Hematopoietic multipotent progenitor cell treated with erythropoietin and hydrocortisone succinate and interleukin-3 and kit ligand, for 6 days (in vitro differentiated cells): ENCODE data around the gene MRI1.
"Not testable (repeated sequence)": the region's sequence is repeated elsewhere in the genome, so short reads cannot be mapped to it uniquely, and the experiment has no call there.

Experiments used
- DNase-seq: peaks from one replicate; pipeline ENCODE4 v3.0.0-alpha.2; 2015

MRI1 gene

GRCh38 chr19:13764101-13764807 is at the start of gene MRI1:
TSS of gene MRI1 (plus strand) at chr19:13764522. CDS start at chr19:13764589, 67 bp downstream.
- peak; percentile 82 for DNase-seq

- DNase-seq, result peak; percentile 96
These were observed 47.1 kb upstream of the MRI1 start for GRCh38 chr19:13717194-13717643.

- DNase-seq, result peak; percentile 61
These were observed 45.6 kb upstream of the MRI1 start for GRCh38 chr19:13718733-13719132.

GRCh38 chr19:13722146-13722545 is 42.2 kb upstream of the MRI1 start:
- DNase-seq, result no peak

- DNase-seq, result no peak
These were observed 41.1 kb upstream of the MRI1 start for GRCh38 chr19:13723206-13723605.

GRCh38 chr19:13726323-13726722 is 38.0 kb upstream of the MRI1 start:
- DNase-seq, result no peak

GRCh38 chr19:13727798-13728197 is 36.5 kb upstream of the MRI1 start:
- no peak for DNase-seq

- peak; percentile 74 for DNase-seq
These were observed 34.5 kb upstream of the MRI1 start for GRCh38 chr19:13729859-13730258.

GRCh38 chr19:13731147-13731964 is 33.0 kb upstream of the MRI1 start:
- DNase-seq, result peak; percentile 96

GRCh38 chr19:13732337-13732736 is 32.0 kb upstream of the MRI1 start:
- no peak for DNase-seq

- DNase-seq, result no peak
These were observed 29.6 kb upstream of the MRI1 start for GRCh38 chr19:13734751-13735150.

- DNase-seq, result no peak
These were observed 26.2 kb upstream of the MRI1 start for GRCh38 chr19:13738073-13738472.

- DNase-seq, result no peak
These were observed 22.4 kb upstream of the MRI1 start for GRCh38 chr19:13741893-13742292.

GRCh38 chr19:13742756-13743155 is 21.6 kb upstream of the MRI1 start:
- DNase-seq, result no peak

GRCh38 chr19:13744174-13744573 is 20.1 kb upstream of the MRI1 start:
- no peak for DNase-seq

GRCh38 chr19:13747098-13747453 is 17.2 kb upstream of the MRI1 start:
- no peak for DNase-seq

GRCh38 chr19:13748169-13748828 is 16.0 kb upstream of the MRI1 start:
- DNase-seq, result peak; percentile 42

GRCh38 chr19:13751436-13751835 is 12.9 kb upstream of the MRI1 start:
- DNase-seq, result no peak

- DNase-seq, result not testable (repeated sequence)
These were observed 10.7 kb upstream of the MRI1 start for GRCh38 chr19:13753622-13754021.

- no peak for DNase-seq
These were observed 8.1 kb upstream of the MRI1 start for GRCh38 chr19:13756210-13756609.

GRCh38 chr19:13757805-13758772 is 6.2 kb upstream of the MRI1 start:
- DNase-seq, result no peak

GRCh38 chr19:13758795-13759194 is 5.5 kb upstream of the MRI1 start:
- DNase-seq, result no peak

GRCh38 chr19:13761423-13761822 is 2.9 kb upstream of the MRI1 start:
- DNase-seq, result no peak
